Right lung (tissue), 5 donors: Measurements from ENCODE around the gene MTG1. TPM values are rescaled to one million over a fixed set of nuclear protein-coding genes. Genes with fewer than 3 reads are reported as not detected.
"Not testable (repeated sequence)": the region's sequence is repeated elsewhere in the genome, so short reads cannot be mapped to it uniquely, and the experiment has no call there.

Experiments
- DNase-seq, 2 donors: peaks; one replicate each; pipeline ENCODE4 v3.0.0-alpha.2; 2013
- polyA plus RNA-seq, 5 donors: library from polyadenylated mRNA; unstranded; fragments of 120-200 nt; gene quantifications; one replicate each; pipeline versions ENCODE4 v1.2.1 to v1.2.3, GENCODE V29; 2013; ENCODE audit warnings: inconsistent platforms in 1 of 5, low replicate concordance in 1 of 5; ENCODE audit not compliant: insufficient read length in 5 of 5, insufficient read depth in 1 of 5

The MTG1 gene
- polyA plus RNA-seq, 5 donors: 51.1 to 71.4 (median 62.9) TPM

GRCh38 chr10:133357285-133358161 is 36.4 kb upstream of the MTG1 start, which contains the start of gene FUOM:
Gene FUOM, minus strand, starts transcription at chr10:133358019. Its CDS starts 12 bp downstream, at chr10:133358007.
- peak; percentile 38 to 56 for DNase-seq

GRCh38 chr10:133358162-133358924 is 35.6 kb upstream of the MTG1 start:
- no peak for DNase-seq

- DNase-seq: no peak
These were observed 35.0 kb upstream of the MTG1 start for GRCh38 chr10:133358925-133359310.

GRCh38 chr10:133359554-133359971 is 34.4 kb upstream of the MTG1 start:
- no peak for DNase-seq

GRCh38 chr10:133359972-133360610 is 33.9 kb upstream of the MTG1 start:
- DNase-seq: no peak

- no peak for DNase-seq
These were observed 32.7 kb upstream of the MTG1 start for GRCh38 chr10:133361227-133361626.

GRCh38 chr10:133361773-133362441 is 32.0 kb upstream of the MTG1 start:
- no peak for DNase-seq

GRCh38 chr10:133362846-133363245 is 31.1 kb upstream of the MTG1 start:
- no peak for DNase-seq

- no peak for DNase-seq
These were observed 29.1 kb upstream of the MTG1 start for GRCh38 chr10:133364645-133365431.

GRCh38 chr10:133365461-133366129 is 28.4 kb upstream of the MTG1 start:
- no peak for DNase-seq

- no peak for DNase-seq
These were observed 27.9 kb upstream of the MTG1 start for GRCh38 chr10:133366130-133366478.

GRCh38 chr10:133366751-133367150 is 27.2 kb upstream of the MTG1 start:
- no peak for DNase-seq

GRCh38 chr10:133367461-133367860 is 26.5 kb upstream of the MTG1 start:
- not testable (repeated sequence) for DNase-seq

GRCh38 chr10:133368153-133368552 is 25.8 kb upstream of the MTG1 start:
- no peak for DNase-seq

GRCh38 chr10:133370030-133370786 is 23.7 kb upstream of the MTG1 start:
- DNase-seq: no peak

GRCh38 chr10:133372507-133372906 is 21.4 kb upstream of the MTG1 start:
- no peak for DNase-seq

- DNase-seq: peak; percentile 93 to 94
These were observed 20.5 kb upstream of the MTG1 start, which contains the start of gene ECHS1 for GRCh38 chr10:133373174-133374090. Gene ECHS1, minus strand, starts transcription at chr10:133373354. Its CDS starts 21 bp downstream, at chr10:133373333.
